Stimulated activated CD4-positive, alpha-beta T cell treated with anti-CD3 and anti-CD28 coated beads, Interleukin-2, amount 100 ng/mL, for 4 hours (primary cell): Measurements from ENCODE around the gene STEEP1.
"Not testable (repeated sequence)": the region's sequence is repeated elsewhere in the genome, so short reads cannot be mapped to it uniquely, and the experiment has no call there.

Experiments
- DNase-seq: peaks from one replicate; pipeline ENCODE4 v3.0.0-alpha.2; 2020; ENCODE audit warnings: low read depth

STEEP1 gene

DNA sequence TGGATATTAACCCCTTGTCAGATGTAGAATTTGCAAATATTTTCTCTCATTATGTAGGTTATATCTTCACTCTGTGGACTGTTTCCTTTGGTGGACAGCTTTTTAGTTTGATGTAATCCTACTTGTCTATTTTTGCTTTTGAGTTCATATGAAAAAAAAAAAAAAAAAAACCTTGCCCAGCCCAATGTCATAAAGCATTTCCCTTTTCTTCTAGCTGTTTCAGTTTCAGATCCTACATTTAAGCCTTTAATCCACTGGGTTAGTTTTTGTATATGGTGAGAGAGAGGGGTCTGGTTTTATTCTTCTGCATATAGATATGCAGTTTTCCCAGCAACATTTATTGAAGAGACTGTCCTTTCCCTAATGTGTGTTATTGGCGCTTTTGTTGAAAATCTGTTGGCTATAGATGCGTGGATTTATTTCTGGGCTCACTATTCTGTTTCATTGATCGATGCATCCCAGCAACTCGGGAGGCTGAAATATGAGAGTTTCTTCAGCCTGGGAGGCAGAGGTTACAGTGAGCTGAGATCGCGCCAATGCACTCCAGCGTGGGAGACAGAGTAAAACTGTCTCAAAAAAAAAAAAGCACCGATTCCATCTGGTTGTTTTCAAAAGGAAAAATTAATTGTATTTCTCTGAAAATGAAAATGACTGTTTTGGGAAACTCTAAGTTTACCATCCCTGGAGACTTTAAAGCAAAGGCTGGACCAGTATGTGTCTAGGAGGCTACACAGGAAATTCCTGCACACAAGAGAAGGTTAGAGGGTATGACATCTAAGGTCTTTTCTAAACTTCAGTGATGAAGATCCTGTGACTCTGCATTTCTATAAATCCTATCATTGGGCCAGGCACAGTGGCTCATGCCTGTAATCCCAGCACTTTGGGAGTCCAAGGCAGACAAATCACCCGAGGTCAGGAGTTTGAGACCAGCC lies 35.6 kb downstream of the STEEP1 start:
- no peak for DNase-seq

DNA sequence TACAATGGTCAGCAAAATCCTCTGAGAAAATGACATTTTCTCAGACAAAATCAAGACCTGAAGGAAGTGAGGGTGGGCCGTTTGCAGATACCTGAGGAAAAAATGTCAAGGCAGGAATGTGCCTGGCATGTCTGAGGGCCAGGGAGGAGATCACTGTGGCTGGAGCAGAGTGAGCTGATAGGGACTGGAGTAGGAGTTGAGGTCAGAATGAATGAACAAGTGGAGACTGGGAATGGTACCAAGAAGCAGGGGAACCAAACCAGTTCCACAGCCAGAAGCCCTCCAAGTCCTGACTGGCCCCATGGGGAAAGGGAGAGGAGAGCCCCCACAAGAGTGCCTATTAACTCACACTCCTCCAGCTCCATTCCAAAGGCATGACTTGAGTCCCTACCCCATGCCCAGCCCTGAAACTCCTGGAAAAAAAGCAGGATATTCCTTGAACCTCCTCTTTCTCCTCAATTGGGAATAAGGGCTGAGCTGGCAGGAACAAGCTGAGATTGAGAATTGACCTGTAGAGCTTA lies 41.5 kb downstream of the STEEP1 start:
- DNase-seq, result no peak

DNA sequence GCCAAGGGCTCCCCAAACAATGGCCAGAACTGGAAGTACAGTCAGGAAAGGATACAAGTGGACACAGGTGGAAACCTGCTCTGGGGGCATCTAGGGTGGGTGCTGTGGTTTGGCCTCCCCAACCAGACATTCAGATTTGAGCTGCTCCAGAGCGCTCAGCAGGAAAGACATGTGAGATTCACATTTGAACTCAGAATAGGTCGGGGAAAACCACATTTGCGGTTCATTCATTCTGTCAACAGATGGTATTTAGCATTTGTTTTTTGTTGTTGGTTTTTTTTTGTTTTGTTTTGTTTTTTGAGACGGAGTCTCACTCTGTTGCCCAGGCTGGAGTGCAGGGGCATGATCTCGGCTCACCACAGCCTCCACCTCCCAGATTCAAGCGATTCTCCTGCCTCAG lies 44.0 kb downstream of the STEEP1 start:
- DNase-seq, result no peak

DNA sequence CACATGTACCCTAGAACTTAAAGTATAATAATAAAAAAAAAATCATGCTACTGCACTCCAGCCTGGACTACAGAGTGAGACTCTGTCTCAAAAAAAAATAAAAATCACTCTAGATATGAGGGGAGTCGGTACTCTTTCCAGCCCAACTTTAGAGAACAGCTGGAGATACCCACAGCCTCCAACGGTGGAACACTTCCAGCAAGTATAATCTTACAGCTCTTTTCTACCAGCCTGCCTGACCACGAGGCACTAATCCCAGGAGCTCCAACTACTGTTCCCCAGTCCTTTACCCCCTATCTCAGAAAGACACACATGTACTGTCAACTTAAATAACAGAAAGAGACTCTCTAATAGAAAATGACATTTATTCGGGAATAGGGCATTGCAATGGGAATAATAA lies 46.8 kb downstream of the STEEP1 start:
- no peak for DNase-seq

DNA sequence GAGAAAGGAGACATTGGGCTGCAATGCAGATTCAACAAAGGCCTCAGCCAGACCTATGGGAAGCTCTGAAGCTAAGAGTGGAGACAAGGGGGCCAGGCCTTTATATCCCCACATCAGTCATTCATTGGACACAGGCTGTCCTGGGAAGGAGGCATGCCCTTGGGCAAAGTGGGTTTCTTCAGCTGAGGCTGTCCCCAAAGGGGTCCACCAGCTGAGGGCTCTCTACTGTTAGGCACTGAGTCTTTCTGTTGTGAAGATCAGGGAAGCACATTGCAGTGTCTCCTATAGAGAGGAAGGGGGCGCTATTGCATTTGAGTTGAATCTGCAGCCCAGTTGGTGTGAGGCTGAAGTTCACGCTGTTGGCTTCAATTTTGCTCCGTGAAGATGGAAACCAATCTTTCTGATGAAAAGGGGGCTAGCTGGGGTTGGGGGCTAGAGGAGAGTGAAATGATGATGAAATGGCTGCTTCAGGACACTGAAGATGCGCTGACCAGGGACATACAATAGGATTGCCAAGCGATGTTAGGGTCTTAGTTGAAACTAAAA lies 49.0 kb downstream of the STEEP1 start:
- no peak for DNase-seq

DNA sequence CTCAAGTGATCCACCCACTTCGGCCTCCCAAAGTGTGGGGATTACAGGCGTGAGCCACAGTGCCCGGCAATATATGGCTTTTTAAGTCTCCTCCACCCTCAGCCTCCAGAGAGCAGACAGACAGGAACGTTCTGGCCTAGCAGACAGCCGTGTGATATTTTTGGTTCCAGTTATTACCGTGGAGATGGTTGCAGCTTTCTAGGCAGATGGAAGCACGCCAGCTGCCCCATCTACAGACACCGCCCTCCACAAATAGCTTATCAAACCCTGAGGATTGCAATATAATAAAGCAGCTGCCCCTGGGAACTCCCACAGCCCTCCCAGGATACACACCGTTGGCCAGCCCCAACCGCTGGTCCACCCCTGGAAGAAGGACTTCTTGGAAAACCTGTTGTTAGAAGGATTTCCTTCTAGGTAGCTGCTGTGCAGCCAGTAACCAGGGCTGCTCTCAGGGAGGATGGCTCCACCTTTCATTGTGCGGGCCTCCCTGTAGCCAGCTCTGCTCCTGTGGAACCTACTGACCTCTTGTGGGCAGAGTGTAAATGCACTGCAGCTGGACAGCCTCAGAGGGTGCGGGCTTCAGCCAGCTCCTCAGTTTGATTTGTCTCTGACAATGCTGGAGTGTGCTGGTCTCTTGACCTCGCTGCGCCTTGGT lies 52.9 kb downstream of the STEEP1 start:
- no peak for DNase-seq

DNA sequence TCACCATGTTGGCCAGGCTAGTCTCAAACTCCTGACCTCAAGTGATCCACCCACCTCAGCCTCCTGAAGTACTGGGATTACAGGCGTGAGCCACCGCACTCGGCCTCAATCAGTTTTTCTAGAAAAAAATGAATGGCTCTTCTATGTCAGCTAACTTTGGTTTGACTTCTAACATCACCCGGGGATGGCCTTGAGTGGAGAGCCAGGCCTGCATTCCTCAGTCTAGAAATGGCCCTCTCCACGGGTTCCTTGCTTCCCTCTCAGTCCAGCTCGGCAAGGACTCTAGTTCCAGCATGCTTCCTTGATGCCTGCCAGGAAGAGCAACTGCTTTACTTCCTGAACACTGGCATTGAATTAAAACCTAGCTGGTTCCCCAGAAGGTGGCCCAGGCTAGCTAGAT lies 58.0 kb downstream of the STEEP1 start:
- DNase-seq, result no peak

DNA sequence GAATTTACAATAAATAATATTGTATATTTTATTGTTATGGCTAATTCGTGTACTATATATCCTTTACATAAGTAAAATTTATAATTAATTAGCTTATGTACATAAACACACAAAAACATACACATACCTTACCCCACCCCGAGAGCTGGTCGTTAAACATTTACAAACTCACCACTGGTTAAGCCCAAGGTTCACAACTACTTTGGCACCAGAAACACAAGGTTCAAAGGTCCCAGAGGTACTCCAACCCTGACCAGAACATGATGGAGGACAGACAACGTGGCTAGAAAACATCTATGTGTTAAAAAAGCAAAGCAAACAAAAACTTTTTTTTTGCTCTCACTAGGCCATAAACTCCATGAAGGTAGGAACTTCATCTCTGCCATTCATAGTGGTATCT lies 59.3 kb downstream of the STEEP1 start:
- no peak for DNase-seq

DNA sequence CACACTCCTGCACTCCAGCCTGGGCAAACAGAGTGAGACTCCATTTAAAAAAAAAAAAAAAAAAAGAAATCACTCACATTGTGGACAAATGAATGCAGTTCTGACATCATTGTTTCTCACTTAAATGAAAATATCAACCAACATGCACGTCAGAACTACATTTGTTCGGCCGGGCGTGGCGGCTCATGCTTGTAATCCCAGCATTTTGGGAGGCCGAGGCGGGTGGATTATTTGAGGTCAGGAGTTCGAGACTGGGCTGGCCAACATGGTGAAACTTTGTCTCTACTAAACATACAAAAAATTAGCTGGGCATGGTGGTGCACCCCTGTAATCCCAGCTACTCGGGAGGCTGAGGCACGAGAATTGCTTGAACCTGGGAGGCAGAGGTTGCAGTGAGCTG lies 60.1 kb downstream of the STEEP1 start:
- DNase-seq, result not testable (repeated sequence)

DNA sequence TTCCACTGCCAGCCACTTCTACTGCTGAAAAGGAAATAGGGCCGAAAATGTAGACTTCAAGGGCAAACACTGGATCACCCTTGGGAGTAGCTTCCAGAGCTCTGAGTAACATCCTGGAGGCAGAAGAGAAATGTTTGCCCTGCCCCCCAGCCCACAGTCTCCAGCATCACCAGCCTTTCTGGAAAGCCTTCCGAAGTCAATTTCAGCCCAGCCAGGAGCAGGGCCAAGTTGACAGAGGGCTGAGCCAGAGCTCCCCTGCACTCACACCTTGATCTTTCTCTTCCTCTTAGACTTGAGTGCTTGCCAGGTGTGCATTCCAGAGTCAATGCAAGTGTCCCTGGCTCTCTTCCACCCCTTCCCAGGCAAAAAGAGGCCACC lies 61.7 kb downstream of the STEEP1 start:
- DNase-seq, result no peak

DNA sequence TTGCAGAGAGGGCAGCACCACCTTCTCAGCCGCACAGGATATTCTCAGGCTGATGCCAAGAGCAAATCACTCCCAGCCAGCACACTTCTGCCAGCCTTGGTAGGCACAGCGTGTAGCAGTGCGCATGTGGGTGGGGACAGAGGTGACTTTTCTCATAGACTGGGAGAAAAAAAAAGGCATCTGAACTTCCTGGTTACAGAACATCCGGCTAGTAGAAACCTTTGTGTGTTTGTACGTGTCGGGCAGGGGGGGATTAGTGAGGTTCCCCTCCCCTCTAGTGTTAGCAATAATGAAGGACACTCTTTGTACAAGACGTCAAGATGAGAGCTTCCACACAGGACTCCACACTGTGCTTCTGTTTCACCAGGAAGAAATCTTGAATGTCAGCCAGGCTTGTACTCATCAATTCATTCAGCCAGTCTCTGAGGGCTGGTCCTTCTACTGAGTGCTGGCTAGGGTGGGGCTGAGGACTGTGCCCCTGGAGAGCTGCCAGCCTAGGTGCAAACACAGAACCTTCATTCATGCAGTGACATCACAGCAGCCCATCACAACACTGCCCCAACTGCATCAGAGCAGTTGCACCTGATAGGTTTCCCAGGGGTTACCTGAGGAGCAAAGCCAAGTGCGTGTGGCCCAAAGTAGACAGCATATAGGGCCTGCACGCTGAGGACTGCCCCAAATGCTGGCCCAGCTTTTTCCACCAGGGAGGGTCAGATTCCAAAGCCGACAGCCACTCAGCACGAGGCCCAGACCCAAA lies 62.3 kb downstream of the STEEP1 start:
- no peak for DNase-seq

DNA sequence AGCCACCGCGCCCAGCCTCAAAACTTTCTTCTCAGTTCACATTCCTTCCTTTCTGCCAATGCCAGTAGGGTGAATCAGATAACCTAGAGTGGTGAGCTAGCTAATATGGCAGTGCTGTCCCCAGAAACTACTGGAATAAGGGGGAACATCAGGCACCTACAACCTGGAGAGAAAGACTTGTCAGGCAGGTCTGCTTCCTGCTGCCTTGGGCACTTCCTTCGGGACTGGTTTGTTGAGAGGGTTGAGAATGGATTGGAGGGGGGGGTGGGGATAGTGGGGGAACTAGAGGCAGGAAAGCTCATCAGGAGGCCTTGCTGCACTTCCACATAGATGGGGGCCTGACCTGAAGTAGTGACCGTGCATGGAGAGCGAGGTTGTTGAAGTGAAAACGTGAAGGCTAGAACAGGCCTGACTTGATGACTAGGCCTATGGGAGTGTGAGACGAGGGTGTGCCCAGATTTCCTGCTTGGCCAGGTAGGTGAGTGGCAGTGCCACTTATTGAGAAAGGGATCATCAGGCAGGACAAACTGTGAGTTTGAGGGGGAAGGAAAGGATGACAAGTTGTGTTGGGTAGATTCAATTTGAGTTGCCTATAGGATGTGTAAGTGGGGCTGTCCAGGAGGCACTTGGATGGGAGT lies 63.6 kb downstream of the STEEP1 start:
- DNase-seq, result no peak

DNA sequence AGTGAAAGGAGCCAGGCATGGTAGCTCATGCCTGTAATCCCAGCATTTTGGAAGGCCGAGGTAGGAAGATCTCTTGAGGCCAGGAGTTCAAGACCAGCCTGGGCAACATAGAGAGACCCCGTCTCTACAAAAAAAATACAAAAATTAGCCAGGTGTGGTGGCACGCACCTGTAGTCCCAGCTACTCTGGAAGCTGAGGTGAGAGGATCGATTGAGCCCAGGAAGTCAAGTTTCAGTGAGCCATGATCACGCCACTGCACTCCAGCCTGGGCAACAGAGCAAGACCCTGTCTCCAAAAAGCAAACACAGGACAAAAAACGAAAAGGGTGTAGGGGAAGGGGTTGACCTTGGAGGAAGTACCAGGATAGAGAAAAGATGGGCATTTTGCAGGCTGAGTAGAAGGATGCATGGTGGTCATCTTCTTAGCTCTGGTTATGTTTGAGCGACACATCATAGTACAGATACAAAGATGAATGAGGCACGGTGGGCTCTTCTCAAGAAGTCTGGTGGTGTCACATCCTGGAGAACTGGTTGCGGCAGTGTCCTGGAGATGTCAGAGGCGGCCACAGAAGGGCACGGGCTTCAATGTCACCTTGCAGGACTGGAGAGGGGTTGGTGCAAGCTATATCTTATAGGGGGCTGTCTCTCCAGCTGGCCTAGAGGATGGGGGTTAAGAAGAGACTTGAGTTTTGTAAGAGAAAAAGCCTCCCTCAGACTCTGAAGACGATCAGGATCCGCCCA lies 65.0 kb downstream of the STEEP1 start:
- no peak for DNase-seq

DNA sequence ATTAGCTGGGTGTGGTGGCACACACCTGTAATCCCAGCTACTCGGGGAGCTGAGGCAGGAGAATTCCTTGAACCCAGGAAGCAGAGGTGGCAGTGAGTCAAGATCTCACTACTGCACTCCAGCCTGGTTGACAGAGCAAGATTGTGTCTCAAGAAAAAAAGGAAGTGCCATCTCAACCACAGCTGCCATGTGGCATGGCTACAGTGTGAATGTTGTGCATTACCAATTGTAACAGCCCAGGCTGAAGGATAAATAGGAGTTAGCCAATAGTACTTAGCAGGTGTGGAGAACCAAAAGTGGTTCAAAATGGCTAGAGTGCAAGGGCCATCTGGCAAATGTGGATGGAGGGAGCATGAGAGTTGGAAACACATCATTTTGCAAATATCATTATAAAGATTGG lies 68.0 kb downstream of the STEEP1 start:
- no peak for DNase-seq

DNA sequence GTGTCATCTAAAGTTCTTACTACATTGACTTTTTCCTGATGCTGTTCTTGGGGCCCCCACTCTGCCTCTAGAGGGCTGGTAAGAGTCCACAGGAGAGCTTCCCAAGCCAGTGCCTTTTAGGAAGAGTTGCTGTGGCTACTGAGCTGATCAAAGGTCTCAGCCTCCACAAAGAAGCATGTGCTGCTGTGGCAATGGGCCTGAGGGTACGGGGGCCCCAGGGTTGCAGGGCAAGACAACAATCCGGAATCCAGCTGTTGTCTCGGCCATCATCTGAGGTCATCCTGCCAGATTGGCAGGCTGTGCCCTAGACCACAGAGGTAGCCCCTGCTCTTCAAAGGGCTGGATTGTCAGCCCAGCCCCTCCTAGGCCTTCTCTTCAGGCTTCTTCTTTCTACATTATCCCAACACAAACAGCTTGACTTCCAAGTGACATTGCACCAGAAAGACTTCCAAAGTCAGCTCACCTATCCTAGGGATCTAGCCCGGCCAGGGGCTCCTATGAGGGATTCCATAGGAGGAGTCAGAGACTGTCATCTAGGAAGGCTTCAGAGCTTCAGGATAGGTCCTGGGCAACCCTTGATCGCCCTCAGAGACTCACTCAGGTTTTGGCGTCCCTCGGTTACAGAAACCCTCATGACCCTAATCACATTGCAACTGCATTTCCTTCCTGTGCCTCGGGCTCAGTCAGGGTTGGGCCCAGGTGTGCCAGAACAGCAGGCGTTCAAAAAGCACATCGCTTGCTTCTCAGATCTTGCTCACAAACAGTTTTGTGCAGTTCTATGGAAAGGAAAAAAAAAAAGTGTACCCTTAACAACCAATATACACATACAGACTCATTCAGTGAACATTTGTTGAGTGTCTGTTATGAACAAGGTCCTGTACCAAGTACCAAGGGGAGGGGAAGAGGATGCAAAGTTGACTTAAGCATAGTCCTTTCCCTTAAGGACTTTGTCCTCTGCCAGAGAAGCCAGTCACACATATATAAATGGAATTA lies 69.2 kb downstream of the STEEP1 start:
- no peak for DNase-seq

DNA sequence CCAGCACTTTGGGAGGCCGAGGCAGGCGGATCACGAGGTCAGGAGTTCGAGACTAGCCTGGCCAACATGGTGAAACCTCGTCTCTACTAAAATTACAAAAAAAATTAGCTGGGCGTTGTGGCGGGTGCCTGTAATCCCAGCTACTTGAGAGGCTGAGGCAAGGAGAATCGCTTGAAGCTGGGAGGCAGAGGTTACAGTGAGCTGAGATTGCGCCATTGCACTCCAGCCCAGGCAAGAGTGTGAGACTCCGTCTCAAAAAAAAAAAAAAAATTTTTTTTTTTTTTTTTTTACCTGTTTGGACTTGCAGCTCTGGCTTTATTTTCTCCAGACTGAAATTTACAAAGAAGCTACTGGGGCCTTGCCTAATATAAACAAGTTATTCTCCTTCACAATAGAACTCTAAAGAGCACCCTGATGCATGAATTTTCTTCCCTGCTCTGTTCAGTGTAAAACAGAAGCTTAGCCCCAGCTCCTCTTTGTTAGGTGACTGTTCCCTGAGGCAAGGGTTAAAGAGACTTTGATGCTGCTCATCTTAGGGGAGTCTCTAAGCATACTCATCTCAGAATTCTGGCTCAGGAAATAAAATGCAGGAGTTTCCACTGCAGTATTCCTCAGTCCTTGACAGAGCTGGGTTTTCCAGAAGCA lies 71.2 kb downstream of the STEEP1 start:
- not testable (repeated sequence) for DNase-seq

DNA sequence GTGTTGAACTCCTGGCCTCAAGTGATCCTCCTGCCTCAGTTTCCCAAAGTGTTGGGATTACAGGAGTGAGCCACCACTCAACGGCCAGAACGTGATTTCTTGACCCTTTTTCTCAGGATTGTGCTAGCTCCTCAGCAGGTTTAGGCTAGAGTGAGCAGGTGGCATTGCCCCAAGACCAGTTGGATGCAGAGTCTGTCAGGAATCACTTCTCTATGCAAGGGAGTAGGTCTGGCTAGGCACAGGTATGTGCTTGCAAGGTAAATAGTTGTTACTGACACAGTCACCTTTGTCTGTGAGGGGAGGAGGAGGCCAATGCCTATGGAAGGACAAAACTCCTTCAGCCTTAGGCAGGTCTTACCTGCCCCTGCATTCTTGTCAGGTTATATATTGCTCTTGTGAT lies 72.7 kb downstream of the STEEP1 start:
- no peak for DNase-seq

DNA sequence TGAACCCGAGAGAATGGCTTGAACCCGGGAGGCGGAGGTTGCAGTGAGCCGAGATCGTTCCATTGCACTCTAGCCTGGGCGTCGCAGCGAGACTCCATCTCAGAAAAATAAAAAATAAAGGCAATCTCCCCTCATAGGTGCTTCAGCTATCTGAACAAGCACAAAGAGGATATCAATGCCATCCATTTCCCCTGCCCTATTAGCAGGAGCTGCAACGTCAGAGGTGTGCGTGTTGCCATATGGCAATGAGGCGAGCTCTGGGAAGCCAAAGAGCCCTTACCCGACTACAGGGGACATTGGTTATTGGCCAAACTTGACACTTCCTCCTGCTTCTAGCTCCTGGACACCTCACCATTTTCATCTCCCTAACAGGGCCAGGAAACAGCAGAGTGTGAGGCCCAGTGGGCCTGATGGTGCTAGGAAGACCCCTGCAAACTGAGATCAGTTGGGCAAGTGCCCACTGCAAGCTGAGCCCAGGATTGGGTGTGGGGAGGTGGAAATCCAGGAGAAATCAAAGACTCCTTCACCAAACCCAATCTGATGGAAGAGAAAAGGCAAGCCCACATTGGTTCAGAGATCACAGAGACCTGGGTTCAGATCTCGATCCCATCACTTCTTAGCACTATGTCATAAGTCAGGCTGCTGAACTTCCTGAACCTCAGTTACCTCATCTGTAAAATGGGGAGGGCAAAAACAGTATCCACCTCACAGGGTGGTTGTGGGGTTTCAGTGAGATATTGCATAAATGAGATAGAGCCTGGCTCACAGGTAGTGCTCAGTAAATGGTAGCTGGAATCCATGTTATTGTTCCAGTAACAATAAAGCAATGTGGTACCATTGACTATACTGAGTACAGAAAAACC lies 75.8 kb downstream of the STEEP1 start:
- DNase-seq, result no peak
